Nephron progenitor cell (in vitro differentiated cells): ENCODE data around the gene MCF2L.
A peak's percentile ranks its signal among the peaks of the same experiment; 100 is the strongest.

Source experiments
- DNase-seq: peaks from one replicate; pipeline ENCODE4 v3.0.0; 2021
- H3K27ac Mint-ChIP-seq: 2 replicates; pipeline ENCODE4 v1.8.0; 2021; ENCODE audit warnings: mild to moderate bottlenecking, moderate library complexity, mixed read lengths
- H3K27me3 Mint-ChIP-seq: 2 replicates; pipeline ENCODE4 v1.8.0; 2021; ENCODE audit warnings: mild to moderate bottlenecking, low read depth, mixed read lengths; ENCODE audit not compliant: poor library complexity
- H3K36me3 Mint-ChIP-seq: 2 replicates; pipeline ENCODE4 v1.8.0; 2021; ENCODE audit warnings: low read depth, mixed read lengths
- H3K4me1 Mint-ChIP-seq: 2 replicates; pipeline ENCODE4 v1.8.0; 2021; ENCODE audit warnings: mixed read lengths
- H3K4me3 Mint-ChIP-seq: 2 replicates; pipeline ENCODE4 v1.8.0; 2021; ENCODE audit warnings: mild to moderate bottlenecking, moderate library complexity, mixed read lengths
- H3K9me3 Mint-ChIP-seq: 2 replicates; pipeline ENCODE4 v1.8.0; 2021; ENCODE audit warnings: mild to moderate bottlenecking, moderate library complexity, mixed read lengths
- CTCF ChIP-seq: fragments of 200-600 bp; sonication (generic); IDR thresholded peaks from 2 replicates; pipeline ENCODE4 v1.5.0; 2021; ENCODE audit warnings: antibody characterized with exemption

The MCF2L gene

GRCh38 chr13:113072376-113072775, 103.4 kb downstream of the MCF2L start:
- Mint-ChIP-seq H3K4me1 (no peaks in the 10 kb centered on the region), H3K4me3 (no peak overlapping the region), H3K27me3 (peaks cover 8% of the 10 kb centered on the region), H3K9me3 (peaks cover 22% of the 10 kb centered on the region), H3K27ac (no peak overlapping the region), H3K36me3 (peaks cover 47% of the 10 kb centered on the region)
- no peak for TF ChIP-seq CTCF
- DNase-seq = no peak

GRCh38 chr13:113073942-113074341, 104.9 kb downstream of the MCF2L start:
- Mint-ChIP-seq H3K36me3 (peaks cover 51% of the 10 kb centered on the region), H3K27ac (no peak overlapping the region), H3K4me3 (no peak overlapping the region), H3K27me3 (peaks cover 8% of the 10 kb centered on the region), H3K9me3 (peaks cover 22% of the 10 kb centered on the region), H3K4me1 (no peaks in the 10 kb centered on the region)
- no peak for TF ChIP-seq CTCF
- no peak for DNase-seq

DNA sequence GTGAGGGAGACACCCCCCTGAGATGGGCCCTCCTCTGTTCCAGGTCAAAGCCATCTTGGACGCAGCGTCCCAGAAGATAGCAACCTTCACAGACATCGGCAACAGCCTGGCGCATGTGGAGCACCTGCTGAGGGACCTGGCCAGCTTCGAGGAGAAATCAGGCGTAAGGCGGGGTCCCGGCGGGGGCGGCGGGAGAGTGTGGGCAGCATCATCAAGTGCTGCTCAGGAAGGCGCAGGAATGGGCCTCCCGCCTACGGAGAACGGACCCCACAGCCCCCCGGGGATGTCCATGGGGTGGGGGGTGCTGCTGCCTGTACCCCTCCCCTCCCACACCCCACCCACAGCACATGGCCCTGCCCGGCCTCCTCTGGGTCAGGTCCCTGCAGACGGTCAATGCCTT, 105.4 kb downstream of the MCF2L start:
- H3K27me3 Mint-ChIP-seq = peaks cover 8% of the 10 kb centered on the region

DNA sequence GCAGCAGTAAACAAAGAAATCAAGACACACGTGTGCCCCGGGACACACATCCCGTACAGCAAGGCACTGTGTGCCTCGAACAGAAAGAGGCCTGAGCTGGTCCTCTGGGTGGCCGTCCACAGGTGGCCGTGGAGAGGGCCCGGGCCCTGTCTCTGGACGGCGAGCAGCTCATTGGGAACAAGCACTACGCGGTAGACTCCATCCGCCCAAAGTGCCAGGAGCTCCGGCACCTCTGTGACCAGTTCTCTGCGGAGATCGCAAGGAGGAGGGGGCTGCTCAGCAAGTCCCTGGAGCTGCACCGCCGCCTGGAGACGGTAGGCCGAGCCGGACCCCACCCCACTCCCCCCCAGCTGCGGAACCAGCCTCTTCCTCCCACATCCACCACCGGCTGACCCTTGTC, 105.9 kb downstream of the MCF2L start:
- DNase-seq = no peak
- peaks cover 11% of the 10 kb centered on the region for H3K27me3 Mint-ChIP-seq
- no peak overlapping the region for H3K27ac Mint-ChIP-seq
- no peak for TF ChIP-seq CTCF
- H3K36me3 Mint-ChIP-seq = peaks cover 51% of the 10 kb centered on the region
- no peaks in the 10 kb centered on the region for H3K4me1 Mint-ChIP-seq
- no peak overlapping the region for H3K4me3 Mint-ChIP-seq
- peaks cover 22% of the 10 kb centered on the region for H3K9me3 Mint-ChIP-seq

More for the DNA sequence above, 105.4 kb downstream of the MCF2L start:
- Mint-ChIP-seq H3K4me1 (no peaks in the 10 kb centered on the region), H3K9me3 (peaks cover 22% of the 10 kb centered on the region), H3K27ac (no peak overlapping the region), H3K4me3 (no peak overlapping the region), H3K36me3 (peaks cover 51% of the 10 kb centered on the region)
- DNase-seq = no peak
- no peak for TF ChIP-seq CTCF

- no peak for DNase-seq
- Mint-ChIP-seq H3K27me3 (peaks cover 6% of the 10 kb centered on the region), H3K27ac (peak overlapping the region; percentile 25), H3K36me3 (peaks cover 45% of the 10 kb centered on the region), H3K4me3 (no peak overlapping the region), H3K4me1 (no peaks in the 10 kb centered on the region), H3K9me3 (peaks cover 22% of the 10 kb centered on the region)
- no peak for TF ChIP-seq CTCF
Observed at GRCh38 chr13:113075711-113076110, 106.7 kb downstream of the MCF2L start.

GRCh38 chr13:113076681-113077401, 107.8 kb downstream of the MCF2L start:
- no peak overlapping the region for H3K4me3 Mint-ChIP-seq
- no peak for TF ChIP-seq CTCF
- no peak overlapping the region for H3K27ac Mint-ChIP-seq
- peaks cover 13% of the 10 kb centered on the region for H3K9me3 Mint-ChIP-seq
- peaks cover 34% of the 10 kb centered on the region for H3K36me3 Mint-ChIP-seq
- no peak for DNase-seq
- peaks cover 5% of the 10 kb centered on the region for H3K27me3 Mint-ChIP-seq
- no peaks in the 10 kb centered on the region for H3K4me1 Mint-ChIP-seq
